ENCODE measurements around the gene MUCL3.
"Not testable (repeated sequence)": the region's sequence is repeated elsewhere in the genome, so short reads cannot be mapped to it uniquely, and the experiment has no call there.

The MUCL3 gene

GRCh38 chr6:30940361-30940986 is at the start of gene MUCL3:
Gene MUCL3 (plus strand): TSS chr6:30940973. CDS start chr6:30941000, 27 bp downstream.
- DNase-seq (ENCODE audit: low read depth in 2 of 2) = no peak

GRCh38 chr6:30891450-30891723 is 49.4 kb upstream of the MUCL3 start:
- no peak for DNase-seq (ENCODE audit: low read depth in 2 of 2)

- no peak for DNase-seq (ENCODE audit: low read depth in 2 of 2)
Measured at GRCh38 chr6:30891816-30892538, 48.8 kb upstream of the MUCL3 start.

- DNase-seq (ENCODE audit: low read depth in 2 of 2) = no peak
Measured at GRCh38 chr6:30893001-30893591, 47.7 kb upstream of the MUCL3 start.

- DNase-seq (ENCODE audit: low read depth in 2 of 2) = no peak
Measured at GRCh38 chr6:30893666-30894065, 47.1 kb upstream of the MUCL3 start.

GRCh38 chr6:30894381-30894780 is 46.4 kb upstream of the MUCL3 start:
- DNase-seq (ENCODE audit: low read depth in 2 of 2) = no peak

- no peak for DNase-seq (ENCODE audit: low read depth in 2 of 2)
Measured at GRCh38 chr6:30894935-30895334, 45.8 kb upstream of the MUCL3 start.

- no peak for DNase-seq (ENCODE audit: low read depth in 2 of 2)
Measured at GRCh38 chr6:30895343-30895742, 45.4 kb upstream of the MUCL3 start.

GRCh38 chr6:30896541-30896940 is 44.2 kb upstream of the MUCL3 start:
- no peak for DNase-seq (ENCODE audit: low read depth in 2 of 2)

GRCh38 chr6:30897882-30898281 is 42.9 kb upstream of the MUCL3 start:
- no peak for DNase-seq (ENCODE audit: low read depth in 2 of 2)

GRCh38 chr6:30898750-30899360 is 41.9 kb upstream of the MUCL3 start:
- DNase-seq (ENCODE audit: low read depth in 2 of 2) = no peak

GRCh38 chr6:30900863-30901417 is 39.8 kb upstream of the MUCL3 start:
- no peak for DNase-seq (ENCODE audit: low read depth in 2 of 2)

GRCh38 chr6:30901436-30901835 is 39.3 kb upstream of the MUCL3 start:
- no peak for DNase-seq (ENCODE audit: low read depth in 2 of 2)

GRCh38 chr6:30902196-30902595 is 38.6 kb upstream of the MUCL3 start:
- not testable (repeated sequence) for DNase-seq (ENCODE audit: low read depth in 2 of 2)

GRCh38 chr6:30902709-30903108 is 38.1 kb upstream of the MUCL3 start:
- DNase-seq (ENCODE audit: low read depth in 2 of 2) = no peak

GRCh38 chr6:30903236-30903635 is 37.5 kb upstream of the MUCL3 start:
- DNase-seq (ENCODE audit: low read depth in 2 of 2) = no peak

- DNase-seq (ENCODE audit: low read depth in 2 of 2) = not testable (repeated sequence)
Measured at GRCh38 chr6:30907290-30907757, 33.4 kb upstream of the MUCL3 start.

GRCh38 chr6:30907758-30908591 is 32.8 kb upstream of the MUCL3 start, which contains the start of gene GTF2H4:
Gene GTF2H4 (plus strand): TSS chr6:30908207.
- peak; percentile 87 to 90 for DNase-seq (ENCODE audit: low read depth in 2 of 2)

- no peak for DNase-seq (ENCODE audit: low read depth in 2 of 2)
Measured at GRCh38 chr6:30908700-30909099, 32.1 kb upstream of the MUCL3 start.

GRCh38 chr6:30910473-30910872 is 30.3 kb upstream of the MUCL3 start:
- not testable (repeated sequence) for DNase-seq (ENCODE audit: low read depth in 2 of 2)

- DNase-seq (ENCODE audit: low read depth in 2 of 2) = no peak
Measured at GRCh38 chr6:30912746-30913520, 27.8 kb upstream of the MUCL3 start.
